T-helper 22 cell (primary cell): ENCODE data around the gene PPID.
"Not testable (repeated sequence)": the region's sequence is repeated elsewhere in the genome, so short reads cannot be mapped to it uniquely, and the experiment has no call there.

ENCODE experiments used
- DNase-seq: peaks from one replicate; pipeline ENCODE4 v3.0.0-alpha.2; 2020; ENCODE audit warnings: low read depth

The PPID gene

GRCh38 chr4:158666892-158667291, 56.3 kb downstream of the PPID start:
- no peak for DNase-seq

GRCh38 chr4:158664806-158665205, 58.4 kb downstream of the PPID start:
- no peak for DNase-seq

GRCh38 chr4:158663707-158664625, 59.2 kb downstream of the PPID start:
- not testable (repeated sequence) for DNase-seq

- DNase-seq: not testable (repeated sequence)
Observed at GRCh38 chr4:158663255-158663654, 59.9 kb downstream of the PPID start.
